HG03159 (cell line): ENCODE results near the gene KRT33B.
"Not testable (repeated sequence)": the region's sequence is repeated elsewhere in the genome, so short reads cannot be mapped to it uniquely, and the experiment has no call there.

Experiments used
- ATAC-seq: cut with Tn5 transposase; IDR thresholded peaks from one replicate; pipeline ENCODE4 v1.9.1; 2021; ENCODE audit warnings: mild to moderate bottlenecking, moderate library complexity; ENCODE audit not compliant: unreplicated experiment

The KRT33B gene

DNA sequence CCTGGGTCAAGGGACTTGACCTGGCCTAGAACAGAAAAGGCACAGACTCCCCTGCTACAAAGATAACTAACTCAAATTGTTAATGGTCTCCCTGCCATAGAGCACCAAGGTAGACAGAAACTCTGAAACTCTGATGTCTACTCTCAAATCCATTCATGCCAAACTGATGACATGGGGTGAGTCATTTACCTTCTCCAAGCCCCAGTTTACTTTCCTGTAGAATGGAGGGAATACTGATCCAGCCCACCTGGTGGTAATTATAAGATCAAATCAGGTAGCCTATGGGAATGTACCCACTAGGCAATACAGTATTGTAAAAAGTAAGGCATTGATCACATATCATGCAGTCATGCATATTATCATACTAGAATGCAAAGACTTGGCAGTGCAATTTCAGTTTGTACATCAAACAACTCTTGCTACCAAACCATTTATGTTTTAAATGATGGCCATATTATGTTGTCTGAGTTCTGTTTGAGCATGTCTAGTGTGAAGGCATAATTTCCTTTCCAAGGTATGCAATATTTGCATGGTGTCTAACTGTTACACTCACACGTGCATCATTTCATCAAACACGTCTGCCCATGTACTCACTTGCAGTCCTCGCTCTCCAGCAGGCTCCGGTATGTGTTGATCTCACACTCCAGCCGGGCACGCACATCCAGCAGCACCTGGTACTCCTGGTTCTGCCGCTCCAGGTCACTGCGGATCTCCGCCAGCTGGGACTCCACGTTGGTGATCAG lies 24.8 kb upstream of the KRT33B start:
- ATAC-seq, result no peak

GRCh38 chr17:41393826-41394225 lies 24.2 kb upstream of the KRT33B start:
- ATAC-seq, result no peak

DNA sequence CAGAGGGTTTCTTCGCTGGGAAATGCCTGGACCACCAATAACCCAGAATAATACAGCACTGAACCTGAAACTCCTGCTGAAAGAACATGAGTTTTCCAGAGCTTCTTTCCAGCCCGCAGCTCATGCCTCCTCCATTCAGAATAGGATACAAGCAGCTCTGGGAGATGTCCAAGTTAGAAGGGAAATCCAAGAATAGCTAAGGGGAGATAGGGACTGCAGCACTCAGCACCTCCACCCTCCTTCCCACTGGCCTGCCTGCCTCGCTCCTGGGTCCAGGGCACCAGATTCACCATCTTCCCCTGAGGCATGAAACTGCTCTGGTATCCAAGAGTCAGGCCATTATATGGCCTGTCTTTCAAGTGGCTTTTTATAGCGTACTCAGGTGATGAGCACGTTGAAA lies 23.7 kb upstream of the KRT33B start:
- no peak for ATAC-seq

DNA sequence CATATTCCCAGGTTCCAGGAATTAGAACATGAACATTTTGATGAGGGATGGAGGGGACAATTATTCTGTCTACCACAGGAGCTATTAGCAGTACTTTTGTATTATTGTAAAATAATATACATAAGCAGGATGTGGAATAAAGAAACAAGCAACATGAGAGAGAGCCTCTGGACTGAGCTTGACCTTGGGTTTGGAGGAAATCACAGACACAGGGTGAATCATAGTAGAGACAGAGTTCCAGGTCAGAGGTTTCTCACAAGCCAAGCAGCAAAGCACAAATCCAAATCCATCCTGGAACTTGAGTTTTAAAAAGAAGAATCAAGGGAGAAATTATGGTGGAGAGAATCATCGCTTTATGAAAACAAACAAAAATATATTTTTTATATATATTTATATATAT lies 22.7 kb upstream of the KRT33B start:
- no peak for ATAC-seq

- no peak for ATAC-seq
Measured at GRCh38 chr17:41391535-41391934, 21.9 kb upstream of the KRT33B start.

- no peak for ATAC-seq
Measured at GRCh38 chr17:41390411-41390938, 20.9 kb upstream of the KRT33B start.

DNA sequence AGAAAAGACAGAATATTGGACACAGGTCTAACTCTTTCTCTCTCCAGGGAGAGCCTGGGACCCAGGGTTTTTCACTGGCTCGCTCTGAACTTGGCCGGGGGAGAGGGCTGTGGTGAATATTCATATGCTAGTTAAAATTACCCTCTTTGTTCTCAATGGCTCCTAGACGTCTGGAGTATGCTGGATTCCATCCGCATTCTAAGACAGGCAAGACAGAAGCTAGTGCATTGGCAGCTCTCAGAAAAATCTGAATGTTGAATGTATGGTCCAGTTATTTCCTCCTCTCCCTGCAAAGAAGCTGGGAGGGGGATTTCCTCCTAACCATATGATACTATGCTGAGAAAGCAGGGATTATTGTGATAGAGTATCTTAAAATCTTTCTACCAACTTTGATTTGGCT lies 18.1 kb upstream of the KRT33B start:
- ATAC-seq, result no peak

GRCh38 chr17:41386227-41386626 lies 16.6 kb upstream of the KRT33B start:
- no peak for ATAC-seq

GRCh38 chr17:41383690-41384089 lies 14.1 kb upstream of the KRT33B start:
- no peak for ATAC-seq

GRCh38 chr17:41382394-41382793 lies 12.8 kb upstream of the KRT33B start:
- ATAC-seq, result no peak

DNA sequence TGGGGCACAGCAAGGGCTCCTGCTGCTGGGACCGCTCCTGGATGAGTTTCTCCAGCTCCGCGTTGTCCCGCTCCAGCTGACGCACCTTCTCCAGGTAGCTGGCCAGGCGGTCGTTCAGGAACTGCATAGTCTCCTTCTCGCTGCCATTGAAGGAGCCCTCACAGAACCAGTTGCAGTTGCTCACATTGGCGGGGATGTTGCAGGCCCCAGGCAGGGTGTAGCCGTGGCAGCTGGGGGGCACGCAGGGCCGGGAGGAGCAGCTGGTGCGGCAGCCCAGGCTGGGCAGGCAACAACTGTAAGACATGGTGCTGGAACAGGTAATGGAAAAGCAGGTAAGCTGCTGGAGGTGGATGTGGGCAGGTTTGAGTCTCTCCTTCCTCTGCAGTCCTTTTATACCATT lies 12.3 kb upstream of the KRT33B start, which contains the start of gene KRT34:
Gene KRT34 (minus strand): TSS at position 364 of the 400 bp plus-strand sequence. CDS start 60 bp downstream, at position 304.
- not testable (repeated sequence) for ATAC-seq

GRCh38 chr17:41380091-41380490 lies 10.5 kb upstream of the KRT33B start:
- ATAC-seq, result not testable (repeated sequence)

DNA sequence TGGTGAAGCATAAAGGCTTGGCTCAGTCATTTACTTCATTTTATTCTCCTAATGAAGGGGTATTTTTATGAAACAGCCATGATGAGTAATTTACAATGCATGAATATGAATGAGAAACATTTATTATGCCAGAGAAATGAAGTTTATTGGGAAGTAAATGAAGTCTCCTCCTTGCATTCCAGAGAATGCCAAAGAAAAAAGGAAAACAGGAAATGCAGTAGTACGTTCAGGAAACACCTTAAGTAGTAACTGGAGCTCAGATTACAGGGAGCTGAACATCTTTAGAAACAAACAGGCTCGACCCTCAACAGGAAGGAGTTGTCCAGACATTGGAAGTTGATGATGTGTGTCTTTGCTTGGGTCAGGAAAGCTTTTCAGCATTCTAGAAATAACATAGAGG lies 7.9 kb upstream of the KRT33B start:
- no peak for ATAC-seq

DNA sequence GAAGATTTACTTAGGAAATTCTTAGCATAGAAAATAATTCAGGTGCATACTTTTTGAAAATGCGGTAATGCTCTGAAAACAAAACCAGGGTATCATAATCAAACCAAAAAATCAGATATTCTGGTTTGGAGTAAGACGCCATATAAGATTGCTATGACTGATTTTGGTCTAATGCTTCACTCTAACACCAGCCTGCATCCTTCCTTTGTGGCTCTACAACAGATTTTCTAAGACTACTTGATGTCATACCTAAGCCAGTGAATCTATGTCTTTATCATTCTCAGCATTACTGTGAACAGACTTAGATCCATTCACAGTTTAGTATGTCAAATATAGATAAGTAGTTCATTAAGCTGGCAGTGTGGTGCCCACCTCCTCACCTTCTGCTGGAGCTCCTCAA lies 590 bp downstream of the KRT33B start:
- ATAC-seq, result no peak

- ATAC-seq, result no peak
Measured at GRCh38 chr17:41367426-41368075, 2.1 kb downstream of the KRT33B start.

DNA sequence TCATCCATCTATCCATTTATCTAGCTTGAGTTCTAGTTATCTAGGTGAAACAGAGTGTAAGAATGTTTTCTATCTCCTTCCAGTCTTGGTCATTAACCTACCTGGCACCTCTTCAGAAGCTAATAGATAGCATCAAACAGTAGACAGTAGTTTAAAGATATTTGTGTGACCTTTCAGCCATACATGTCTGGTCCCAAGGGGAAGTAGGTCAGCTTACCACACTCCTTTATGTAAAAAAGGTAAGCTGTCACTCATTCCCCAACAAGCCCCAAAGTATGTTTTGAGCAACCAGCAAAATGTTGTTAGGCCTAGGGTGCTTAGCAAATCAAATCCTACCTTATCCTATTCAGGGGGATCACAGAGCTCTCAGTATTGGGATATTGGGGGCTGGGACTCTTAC lies 3.5 kb downstream of the KRT33B start:
- ATAC-seq, result no peak

DNA sequence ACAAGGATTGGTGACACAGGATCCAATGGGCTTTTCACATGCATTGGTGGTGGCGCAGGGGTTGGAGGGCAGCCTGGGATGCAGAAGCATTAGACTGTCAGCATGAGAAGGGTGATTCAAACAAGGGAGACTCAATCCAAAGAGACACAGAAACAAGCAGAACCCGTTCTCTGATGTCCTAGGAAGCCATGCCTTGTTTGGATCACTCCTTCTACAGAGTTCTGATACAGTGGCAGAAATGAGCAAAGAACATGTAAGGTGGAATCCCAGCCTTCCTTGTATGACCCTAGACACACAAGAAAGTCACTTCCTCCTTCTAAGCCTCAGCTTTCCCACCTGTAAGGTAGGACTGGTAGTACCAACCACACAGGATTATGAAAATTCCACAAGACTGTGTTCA lies 5.7 kb downstream of the KRT33B start:
- ATAC-seq, result no peak

DNA sequence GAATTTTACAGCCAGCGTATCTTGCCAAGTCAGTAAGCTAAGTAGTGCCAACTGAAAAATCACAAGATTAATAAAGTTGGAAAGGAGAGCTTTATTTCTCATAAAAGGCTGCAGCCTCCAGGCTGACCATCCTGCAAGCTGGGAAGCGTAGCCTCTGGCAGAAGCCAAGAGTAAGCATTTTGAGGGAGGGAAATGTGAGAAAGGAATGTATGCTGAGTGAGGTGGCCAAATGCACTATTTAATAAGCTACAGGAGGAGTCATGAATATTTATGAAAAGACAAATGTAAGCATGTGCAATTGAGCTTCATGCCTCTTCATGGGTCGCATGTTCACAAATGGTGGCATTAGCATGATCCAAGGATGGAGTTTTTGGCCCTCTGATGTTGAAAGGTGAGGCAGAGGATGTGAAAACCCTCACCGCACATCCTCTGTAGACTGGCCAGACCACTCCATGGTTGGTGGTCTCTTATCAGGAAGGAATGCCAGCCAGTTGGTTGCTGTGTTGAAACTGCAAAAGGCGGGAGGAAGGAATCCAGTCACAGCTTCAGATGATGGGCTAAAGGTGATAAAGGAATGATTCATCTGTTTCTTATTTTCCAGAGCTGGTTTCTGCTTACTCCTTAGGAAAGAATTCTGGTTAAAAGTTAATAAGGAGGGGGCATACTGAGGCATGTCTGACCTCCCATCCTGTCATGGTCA lies 9.2 kb downstream of the KRT33B start:
- no peak for ATAC-seq

DNA sequence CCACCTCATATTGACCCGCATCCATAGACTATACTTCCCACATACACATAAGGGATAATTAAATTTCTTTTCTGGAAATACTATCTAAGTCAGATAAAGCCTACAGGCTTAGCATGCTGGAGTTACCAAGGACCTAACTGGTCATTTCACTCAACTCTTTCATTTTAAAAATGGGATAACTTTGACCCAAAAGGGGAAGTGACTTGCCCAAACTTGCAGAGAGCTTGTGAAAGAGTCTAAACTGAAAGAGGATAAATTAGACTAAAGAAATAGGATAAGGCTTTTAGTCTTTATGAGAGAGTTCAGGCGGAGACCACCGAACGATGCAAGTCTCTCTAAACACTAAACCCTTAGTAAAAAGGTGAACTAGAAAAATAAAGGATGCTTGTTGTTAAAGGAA lies 15.1 kb downstream of the KRT33B start:
- no peak for ATAC-seq

DNA sequence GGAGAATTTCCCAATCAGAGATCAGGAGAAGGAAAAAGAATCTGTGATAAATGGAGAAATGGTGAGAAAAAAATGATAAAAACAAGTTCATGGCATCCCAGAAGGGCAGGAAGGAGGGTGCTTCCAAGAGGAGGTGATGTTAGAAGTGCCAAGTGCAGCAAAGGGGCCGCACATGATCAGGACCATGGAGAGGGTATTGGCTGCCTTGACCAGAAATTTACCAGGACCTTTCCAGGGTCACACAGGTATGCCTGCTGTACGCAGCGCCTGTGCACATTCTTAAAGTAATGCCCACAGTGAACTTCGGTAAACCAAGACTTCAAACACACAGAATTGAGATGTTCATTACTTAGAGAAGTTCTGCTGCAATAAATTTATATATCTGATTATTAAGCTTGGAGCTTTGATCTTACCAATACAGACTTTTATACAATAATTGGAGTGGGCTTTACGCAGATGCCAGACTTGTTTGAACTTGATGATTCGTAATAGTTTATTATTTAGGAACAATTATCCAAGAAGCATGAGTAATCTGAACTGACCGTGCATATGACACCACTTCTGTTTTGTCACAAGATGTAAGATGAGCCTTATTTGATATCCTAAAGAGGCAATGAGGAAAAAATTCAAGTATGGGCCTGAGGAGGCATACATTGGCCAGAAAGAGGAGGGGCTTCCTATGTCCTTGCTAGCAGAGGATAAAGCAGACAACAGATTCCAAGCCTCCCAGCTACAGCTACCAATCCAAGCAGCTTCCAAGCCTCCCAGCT lies 16.8 kb downstream of the KRT33B start:
- ATAC-seq, result no peak

DNA sequence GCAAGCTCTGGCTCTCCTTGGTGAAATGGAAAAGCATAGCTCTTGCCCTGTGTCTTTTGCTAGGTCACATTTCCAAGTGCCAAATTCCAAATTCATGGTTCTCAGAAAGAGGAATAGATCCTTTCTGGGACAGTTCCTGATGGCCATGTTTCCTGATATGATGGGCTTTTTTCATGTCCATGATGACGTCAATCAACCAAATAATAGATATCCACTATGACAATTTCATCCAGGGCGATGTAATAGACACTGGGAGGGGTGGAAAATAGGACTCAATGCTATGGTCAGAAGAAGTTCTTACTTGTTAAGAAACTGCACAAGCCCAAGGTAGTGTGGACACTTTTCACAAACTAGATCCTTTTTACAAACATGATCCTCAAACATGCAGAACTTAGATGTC lies 18.4 kb downstream of the KRT33B start:
- no peak for ATAC-seq
